HG02981 (cell line): ENCODE measurements around the gene FCHO2.

Source experiments
- ATAC-seq: cut with Tn5 transposase; IDR thresholded peaks from one replicate; pipeline ENCODE4 v1.9.1; 2021; ENCODE audit warnings: mild to moderate bottlenecking, moderate library complexity; ENCODE audit not compliant: unreplicated experiment

The FCHO2 gene

GRCh38 chr5:73131711-73132425, 176.0 kb downstream of the FCHO2 start:
- ATAC-seq: no peak

GRCh38 chr5:73132759-73133158, 176.9 kb downstream of the FCHO2 start:
- ATAC-seq: no peak

- no peak for ATAC-seq
These were observed 179.2 kb downstream of the FCHO2 start for GRCh38 chr5:73135021-73135420.

GRCh38 chr5:73135429-73136054, 179.7 kb downstream of the FCHO2 start:
- no peak for ATAC-seq

DNA sequence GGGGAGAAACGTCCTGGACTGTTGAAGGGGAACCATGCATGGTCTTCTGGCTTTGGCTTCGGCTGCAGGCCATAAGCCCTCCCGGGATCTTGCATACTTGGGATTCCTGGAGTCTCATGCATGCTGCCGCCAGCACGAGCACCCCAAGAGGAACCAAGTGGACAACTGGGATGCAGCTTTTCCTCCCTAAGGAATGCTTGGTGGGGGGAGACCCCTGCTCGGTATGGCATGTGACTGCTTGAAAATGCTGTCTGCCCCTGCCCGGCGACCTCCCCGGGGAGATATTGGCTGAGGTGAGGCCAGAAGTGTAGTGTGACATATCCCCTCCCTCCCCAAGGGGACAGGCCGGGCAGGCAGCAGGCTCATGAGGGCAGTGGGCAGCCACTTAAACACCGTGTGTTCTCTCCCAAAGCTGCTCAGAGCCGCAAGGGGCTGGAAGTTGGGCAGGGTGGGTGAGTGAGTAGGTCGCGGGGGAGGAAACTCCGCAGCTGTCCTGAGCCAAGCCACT, 180.3 kb downstream of the FCHO2 start:
- ATAC-seq: no peak

- ATAC-seq: no peak
These were observed 182.0 kb downstream of the FCHO2 start for GRCh38 chr5:73137563-73138530.

- no peak for ATAC-seq
These were observed 183.6 kb downstream of the FCHO2 start for GRCh38 chr5:73139485-73139884.
